Mammary epithelial cell (primary cell): ENCODE measurements around the gene CHMP1A.

Experiments
- CTCF ChIP-seq, 2 donors: IDR thresholded peaks in 1 of 2; conservative IDR thresholded peaks in 1 of 2; 2 replicates each; pipeline ENCODE4 v1.5.1; 2011 to 2012; ENCODE audit warnings: inconsistent platforms in 2 of 2, low read length in 2 of 2, mild to moderate bottlenecking in 2 of 2, control low read depth in 1 of 2, low read depth in 1 of 2; ENCODE audit not compliant: insufficient read depth in 1 of 2; ENCODE audit errors: extremely low read depth in 1 of 2
- EZH2 ChIP-seq: IDR thresholded peaks from 2 replicates; pipeline ENCODE4 v1.6.1; 2012; ENCODE audit warnings: low read length, inconsistent platforms, borderline replicate concordance

- TF ChIP-seq CTCF (conservative IDR thresholded peaks at IDR 0.05 in 1 of 2, IDR thresholded peaks at IDR 0.05 in 1 of 2; ENCODE audit: extremely low read depth in 1 of 2, insufficient read depth in 1 of 2, low read depth in 1 of 2, low read length in 2 of 2) (no peak), EZH2 (no peak)
Observed at GRCh38 chr16:89595330-89596060, 62.0 kb downstream of the CHMP1A start.
